K562 treated with DMSO at 1 percent for 4 hours (cell line): ENCODE data around the gene CYTH1. TPM values are rescaled to one million over a fixed set of nuclear protein-coding genes. Genes with fewer than 3 reads are reported as not detected.

ENCODE experiments used
- total RNA-seq: library from RNA; unstranded; fragments of 300-600 nt; gene quantifications from 2 replicates; pipeline ENCODE4 v1.2.3, GENCODE V29; 2022; ENCODE audit not compliant: insufficient read depth

Gene CYTH1, protein sequence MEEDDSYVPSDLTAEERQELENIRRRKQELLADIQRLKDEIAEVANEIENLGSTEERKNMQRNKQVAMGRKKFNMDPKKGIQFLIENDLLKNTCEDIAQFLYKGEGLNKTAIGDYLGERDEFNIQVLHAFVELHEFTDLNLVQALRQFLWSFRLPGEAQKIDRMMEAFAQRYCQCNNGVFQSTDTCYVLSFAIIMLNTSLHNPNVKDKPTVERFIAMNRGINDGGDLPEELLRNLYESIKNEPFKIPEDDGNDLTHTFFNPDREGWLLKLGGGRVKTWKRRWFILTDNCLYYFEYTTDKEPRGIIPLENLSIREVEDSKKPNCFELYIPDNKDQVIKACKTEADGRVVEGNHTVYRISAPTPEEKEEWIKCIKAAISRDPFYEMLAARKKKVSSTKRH
- total RNA-seq = 20.7 and 32.8 TPM in 2 replicates

DNA sequence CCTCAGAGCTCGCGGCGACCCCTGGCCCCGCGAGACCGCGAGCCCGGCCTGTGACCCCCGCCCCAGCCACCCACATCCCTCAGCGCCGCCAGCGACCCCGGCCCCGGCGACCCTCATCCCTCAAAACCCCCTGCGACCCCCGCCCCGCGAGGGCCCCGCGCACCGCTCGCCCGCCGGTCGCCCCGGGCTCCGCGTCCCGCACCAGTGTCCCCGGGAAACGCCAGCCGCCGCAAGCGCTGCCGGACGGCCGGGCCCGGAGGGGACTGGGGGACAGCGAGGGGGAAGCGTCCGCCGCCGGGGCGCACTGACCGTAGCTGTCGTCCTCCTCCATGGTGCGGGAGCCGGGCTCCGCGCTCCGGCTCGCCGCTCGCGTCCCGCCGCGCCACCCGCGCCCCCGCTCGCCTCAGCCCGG is at the start of gene CYTH1:
TSS of gene CYTH1 (minus strand) at position 381 of the 412 bp plus-strand sequence. CDS start at position 331, 50 bp downstream.

Other genes starting within 250 kb of the CYTH1 start
- not detected in 2 replicates for gene DNAH17, start 204.9 kb downstream of the CYTH1 start, total RNA-seq
- 15.4 and 25.0 TPM in 2 replicates for gene USP36, start 58.5 kb upstream of the CYTH1 start, total RNA-seq
- not detected in 2 replicates for gene CEP295NL, start 120.9 kb upstream of the CYTH1 start, total RNA-seq
- not detected in 2 replicates for gene TIMP2, start 143.1 kb upstream of the CYTH1 start, total RNA-seq
- 81.0 and 81.2 TPM in 2 replicates for gene LGALS3BP, start 197.7 kb upstream of the CYTH1 start, total RNA-seq
- 52.5 and 58.2 TPM in 2 replicates for gene CANT1, start 227.5 kb upstream of the CYTH1 start, total RNA-seq
- gene C1QTNF1, start 241.9 kb upstream of the CYTH1 start, total RNA-seq = not detected in 2 replicates